ENCODE results near the gene C13orf46.

The C13orf46 gene

DNA sequence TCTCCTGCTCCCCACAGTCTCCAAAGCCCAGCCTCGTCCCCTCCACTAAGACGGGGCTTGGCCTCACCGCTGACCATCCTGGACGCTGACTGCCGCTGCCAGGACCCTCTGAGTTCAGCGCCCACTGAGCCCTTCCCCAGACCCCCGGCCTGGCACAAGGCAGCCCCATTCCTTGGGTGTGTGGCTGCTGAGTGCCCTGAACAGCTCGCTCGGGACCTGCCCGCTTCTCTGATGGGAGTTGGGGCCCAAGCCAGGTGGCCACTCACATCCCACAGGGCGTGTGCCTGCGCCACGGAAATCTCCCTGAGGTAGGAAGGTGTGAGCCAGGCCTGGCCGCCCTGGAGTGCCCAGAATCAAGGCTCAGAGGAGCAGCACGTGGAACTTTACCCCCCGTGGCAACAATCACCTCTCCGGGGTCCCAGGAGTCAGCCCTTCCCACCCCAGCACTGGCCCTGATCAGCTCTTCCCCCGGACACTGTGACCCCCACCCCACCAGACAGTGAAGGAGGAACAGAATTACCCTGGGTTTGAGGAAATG, 20.8 kb downstream of the C13orf46 start:
- DNase-seq, result no peak

- no peak for DNase-seq
These were observed 21.5 kb downstream of the C13orf46 start for GRCh38 chr13:113952151-113952982.

DNA sequence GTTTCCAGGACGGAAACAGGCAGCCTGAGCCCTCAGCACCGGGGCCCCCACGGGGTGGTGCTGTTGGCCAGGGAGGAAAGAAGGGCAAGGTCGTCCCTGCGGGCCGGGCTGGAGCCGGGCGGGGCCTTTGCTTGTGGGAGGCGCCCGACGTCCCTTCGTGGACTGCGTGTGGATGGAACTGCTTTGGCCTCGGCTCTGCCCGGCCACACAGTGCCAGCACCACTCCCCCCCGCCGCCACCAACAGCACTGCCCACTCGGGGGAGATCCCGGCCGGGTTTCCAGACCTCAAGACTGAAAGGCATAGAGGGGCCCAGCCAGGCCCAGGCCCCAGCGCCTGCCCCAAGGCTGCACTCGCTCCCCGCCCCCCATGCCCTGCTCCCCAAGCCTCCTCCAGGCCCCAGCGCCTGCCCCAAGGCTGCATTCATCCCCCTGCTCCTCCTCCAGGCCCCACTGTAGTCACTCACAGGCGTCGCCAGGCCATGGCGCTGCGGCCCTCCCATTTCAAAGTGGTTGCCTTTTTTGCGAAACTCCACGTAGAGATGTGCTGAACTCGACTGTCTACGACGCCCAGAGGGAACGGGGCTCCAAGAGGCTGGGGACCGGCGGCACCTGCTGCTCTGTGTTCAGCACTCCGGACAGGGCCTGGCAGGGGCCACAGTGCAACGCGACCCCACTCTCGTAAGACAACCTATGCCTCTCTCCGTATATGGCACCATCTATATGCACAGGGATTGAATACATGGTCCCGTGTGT, 22.5 kb downstream of the C13orf46 start:
- DNase-seq, result peak; percentile 48

GRCh38 chr13:113950451-113951245, 23.2 kb downstream of the C13orf46 start:
- DNase-seq, result no peak

DNA sequence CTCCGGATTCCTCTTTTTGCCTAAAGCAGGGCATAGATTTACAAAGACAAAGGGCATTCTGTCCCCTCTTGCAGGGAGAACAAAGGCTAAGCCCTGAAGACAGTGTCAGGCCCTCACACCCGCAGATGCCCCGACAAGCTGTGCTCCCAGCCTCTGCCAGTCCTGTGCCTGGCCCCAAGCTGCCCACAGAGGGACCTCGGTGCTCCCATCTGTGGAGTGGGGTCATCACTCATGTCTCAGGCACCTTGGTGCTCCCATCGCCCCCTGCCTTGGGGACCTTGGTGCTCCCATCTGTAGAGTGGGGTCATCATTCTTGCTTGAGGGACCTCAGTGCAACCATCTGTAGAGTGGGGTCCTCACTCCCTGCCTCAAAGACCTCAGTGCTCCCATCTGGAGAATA, 24.3 kb downstream of the C13orf46 start:
- DNase-seq, result no peak

GRCh38 chr13:113948034-113948742, 25.7 kb downstream of the C13orf46 start:
- DNase-seq, result no peak

DNA sequence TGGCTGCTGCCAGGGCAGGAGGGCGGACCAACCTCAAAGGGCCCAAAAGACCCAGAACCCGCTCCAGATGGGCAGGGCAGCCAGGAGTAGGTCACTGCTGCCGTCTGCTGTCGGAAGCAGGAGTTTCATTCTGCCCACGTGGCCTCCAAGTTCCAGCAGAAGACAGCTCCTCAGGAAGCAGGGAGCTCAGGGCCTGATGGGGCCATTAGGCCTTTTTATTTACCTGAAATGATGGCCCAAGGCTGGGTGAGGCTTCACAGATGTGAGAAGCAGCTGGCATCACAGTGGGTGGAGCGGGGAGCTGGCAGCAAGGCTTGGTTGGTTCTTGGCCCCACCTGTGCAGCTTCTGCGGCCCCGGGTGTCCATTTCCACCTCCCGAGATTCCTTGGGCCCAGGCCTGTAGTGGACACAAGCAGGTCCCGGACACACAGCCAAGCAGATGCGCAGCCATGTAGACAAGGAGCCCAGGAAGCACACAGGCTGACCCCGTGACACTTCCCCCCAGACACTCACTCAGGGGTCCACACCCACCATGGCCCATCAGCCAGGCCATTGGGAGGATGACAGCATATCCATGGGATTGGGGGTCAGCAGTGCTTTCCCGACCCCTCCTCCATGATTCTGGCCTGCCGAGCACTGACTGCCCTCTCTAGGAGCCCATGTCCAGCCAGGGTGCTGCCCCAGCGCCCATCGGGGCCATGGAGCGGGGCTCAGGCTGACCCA, 26.4 kb downstream of the C13orf46 start:
- DNase-seq, result no peak

DNA sequence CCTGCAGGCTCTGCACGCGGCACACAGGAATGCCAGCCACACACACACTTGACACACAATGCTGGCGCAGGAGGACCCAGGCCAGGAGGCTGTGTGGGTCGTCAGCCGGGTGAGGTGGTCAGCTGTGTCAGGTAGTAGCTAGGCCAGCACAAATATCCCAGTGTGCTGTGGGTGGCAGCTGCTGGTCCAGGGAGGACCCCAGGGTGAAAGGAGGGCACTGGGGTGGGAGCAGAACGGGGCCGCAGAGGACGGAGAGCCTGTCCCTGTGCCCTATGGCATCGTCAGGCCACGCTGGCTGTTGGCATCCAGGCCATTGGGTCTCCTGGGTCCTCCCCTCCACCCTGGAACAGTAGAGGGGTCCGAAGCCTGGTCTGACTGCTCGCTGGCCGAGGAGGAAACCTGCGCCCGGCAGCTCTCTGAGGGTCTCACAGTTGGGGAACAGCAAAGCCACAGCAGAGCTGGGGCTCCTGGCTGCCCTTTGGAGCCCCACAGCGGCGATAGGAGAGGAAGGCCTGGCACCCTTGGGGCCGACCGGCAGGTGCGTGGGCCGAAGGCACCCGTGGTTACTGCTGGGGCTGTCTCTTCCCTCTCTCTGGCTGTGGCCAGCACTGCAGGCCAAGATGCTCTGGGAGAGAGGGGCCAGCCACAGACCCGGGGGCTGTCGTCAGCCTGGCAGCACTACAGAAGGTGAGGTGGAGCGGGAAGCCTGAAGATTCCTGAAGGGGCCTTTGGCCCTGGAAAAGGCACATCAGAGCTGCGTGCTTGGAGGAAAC, 27.3 kb downstream of the C13orf46 start:
- DNase-seq, result no peak

GRCh38 chr13:113945857-113946408, 27.9 kb downstream of the C13orf46 start:
- DNase-seq, result no peak

- no peak for DNase-seq
These were observed 29.9 kb downstream of the C13orf46 start for GRCh38 chr13:113943821-113944565.

- no peak for DNase-seq
These were observed 31.2 kb downstream of the C13orf46 start for GRCh38 chr13:113942591-113943103.

DNA sequence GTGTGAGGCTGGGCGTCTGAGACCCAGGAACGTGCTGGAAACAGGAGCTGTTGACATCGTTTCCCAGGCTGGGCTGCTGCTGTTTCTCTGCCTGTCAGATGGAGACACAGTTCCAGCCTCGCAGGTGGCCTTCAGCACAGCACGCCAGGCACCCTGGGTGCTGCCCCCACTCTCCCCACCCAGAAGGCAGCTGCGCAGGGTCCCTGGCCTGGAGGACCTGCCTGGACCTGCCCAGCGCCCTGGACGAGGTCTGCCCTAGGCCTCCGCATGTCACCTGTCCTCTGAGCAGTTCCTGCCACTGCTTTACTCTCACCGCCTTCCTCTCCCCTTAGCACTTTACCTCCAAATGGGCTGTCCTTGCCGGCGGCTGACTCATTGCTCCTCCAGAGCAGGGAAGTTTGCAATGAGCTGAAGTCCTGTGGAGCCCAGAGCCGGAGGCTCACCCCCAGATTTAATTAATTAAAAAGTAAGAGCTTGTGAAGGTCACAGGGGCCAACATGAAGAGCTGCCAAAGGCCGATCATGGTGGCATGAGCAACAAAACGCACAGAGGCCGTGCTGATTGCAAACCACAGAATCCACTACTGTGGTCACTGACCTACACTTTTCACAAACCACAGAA, 32.2 kb downstream of the C13orf46 start:
- no peak for DNase-seq

GRCh38 chr13:113939944-113940297, 34.0 kb downstream of the C13orf46 start:
- DNase-seq, result no peak

DNA sequence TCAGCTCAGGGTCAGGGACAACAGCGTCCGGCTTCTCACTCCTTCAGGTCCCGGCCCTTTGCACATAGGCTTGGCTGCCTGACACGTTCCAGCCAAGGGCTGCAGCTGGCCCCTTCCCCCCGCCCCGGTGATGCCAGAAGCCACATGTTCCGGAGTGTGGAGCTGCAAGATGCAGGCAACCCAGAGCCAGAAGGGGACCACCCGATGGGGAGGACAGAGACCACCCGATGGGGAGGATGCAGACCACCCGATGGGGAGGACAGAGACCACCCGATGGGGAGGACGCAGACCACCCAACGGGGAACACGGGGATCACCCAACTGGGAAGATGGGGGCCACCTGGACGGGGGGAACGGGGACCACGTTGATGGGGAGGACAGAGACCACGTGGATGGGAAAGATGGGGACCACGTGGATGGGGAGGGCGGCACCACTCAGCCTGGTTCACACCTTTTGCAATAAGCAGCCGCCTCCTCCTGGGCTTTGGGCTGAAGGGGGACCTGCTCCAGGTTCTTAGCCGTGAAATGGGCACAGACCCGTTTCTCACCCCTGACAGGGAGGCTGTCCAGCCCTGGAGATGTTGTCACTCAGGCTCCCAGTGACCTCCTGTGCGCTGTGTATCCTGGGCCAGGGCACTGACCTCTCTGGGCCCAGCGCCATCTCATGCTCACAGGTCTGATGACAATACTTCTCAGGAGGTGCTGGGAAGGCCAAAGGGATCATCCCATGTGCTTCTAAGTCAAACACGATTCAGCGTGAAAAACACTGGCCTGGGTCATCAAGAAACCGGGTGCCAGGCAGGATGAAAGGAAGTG, 34.5 kb downstream of the C13orf46 start:
- DNase-seq, result no peak

DNA sequence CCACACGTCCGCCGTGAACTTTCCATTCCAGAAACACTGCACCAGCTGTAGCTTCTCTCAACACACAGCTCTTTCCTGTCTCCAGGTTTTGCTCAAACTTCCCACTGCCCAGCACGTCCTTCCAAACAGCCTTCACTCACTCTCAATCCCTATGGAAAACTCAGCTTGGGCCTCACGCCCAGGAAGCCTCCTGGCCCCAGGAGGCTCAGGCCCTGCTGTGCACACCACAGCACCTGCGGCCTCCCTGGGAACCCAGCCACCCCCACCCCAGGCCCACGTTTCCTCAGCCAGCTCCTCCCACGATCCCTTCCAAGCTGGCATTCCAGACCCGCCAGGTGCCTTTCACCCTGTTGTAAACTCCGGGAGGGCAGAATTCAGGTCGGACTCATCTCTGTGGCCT, 35.2 kb downstream of the C13orf46 start:
- no peak for DNase-seq

DNA sequence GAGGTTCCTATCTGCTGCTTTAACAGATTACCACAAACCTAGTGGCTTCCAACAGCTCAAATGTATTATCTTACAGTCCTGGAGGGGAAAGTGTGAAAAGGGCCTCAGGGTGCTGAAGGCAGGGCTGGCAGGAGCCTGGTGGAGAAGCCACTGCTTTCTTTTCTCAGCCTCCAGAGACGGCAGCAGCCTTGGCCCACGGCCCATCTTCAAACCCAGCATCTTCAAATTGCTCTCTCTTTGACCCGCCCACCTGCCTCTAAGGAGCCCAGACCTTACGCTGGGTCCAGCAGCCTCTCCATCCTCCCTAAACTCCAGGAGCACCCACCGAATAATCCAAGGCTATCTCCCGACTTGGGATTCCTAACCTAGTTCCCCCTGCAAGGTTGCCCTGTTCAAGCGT, 35.6 kb downstream of the C13orf46 start:
- DNase-seq, result no peak

GRCh38 chr13:113937527-113938180, 36.2 kb downstream of the C13orf46 start:
- DNase-seq, result no peak

GRCh38 chr13:113937073-113937472, 36.8 kb downstream of the C13orf46 start:
- DNase-seq, result no peak
